Stimulated activated CD4-positive, alpha-beta T cell treated with anti-CD3 and anti-CD28 coated beads, Interleukin-1b, Interleukin-23, amount 100 ng/mL, for 48 hours (primary cell): ENCODE measurements around the gene TF.

Experiments
- DNase-seq: peaks from one replicate; pipeline ENCODE4 v3.0.0-alpha.2; 2020

Gene TF

DNA sequence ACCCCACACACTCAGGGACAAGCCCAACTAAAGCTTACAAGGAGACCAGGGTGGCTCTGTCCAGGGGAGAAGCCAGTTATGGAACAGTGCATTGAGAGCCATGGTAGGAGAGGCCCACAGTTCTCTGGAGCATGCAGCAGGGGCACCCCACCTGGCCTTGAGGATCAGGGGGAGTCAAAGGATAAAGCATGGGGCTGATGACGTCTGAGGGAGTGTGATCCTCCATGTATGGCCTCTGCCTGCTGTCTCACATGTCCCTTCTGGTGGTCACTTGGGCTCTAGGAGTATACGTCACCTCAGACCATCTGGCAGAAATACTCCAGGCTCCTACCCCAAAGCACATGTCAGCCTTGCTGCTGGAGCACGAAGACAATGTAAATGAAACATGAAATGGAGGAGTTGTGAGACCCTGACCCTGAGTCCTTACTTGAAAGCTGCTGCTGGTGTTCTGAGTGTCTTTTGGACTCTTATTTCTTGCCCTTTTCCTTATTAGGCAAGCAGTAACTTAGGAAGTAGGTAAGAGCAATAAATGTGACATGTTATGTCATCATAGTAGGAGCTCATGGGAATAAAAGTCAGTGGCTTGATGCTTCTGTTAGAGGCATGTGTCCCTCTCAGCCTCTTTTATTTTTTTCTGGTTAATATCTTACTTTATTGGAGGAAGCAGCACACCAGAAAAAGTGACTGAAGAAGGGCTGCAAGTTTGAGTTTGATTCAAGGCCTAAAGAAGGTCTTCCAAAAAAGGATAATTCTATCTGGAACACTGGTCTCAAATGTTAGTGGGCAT is 74.9 kb downstream of the TF start:
- DNase-seq, result no peak

DNA sequence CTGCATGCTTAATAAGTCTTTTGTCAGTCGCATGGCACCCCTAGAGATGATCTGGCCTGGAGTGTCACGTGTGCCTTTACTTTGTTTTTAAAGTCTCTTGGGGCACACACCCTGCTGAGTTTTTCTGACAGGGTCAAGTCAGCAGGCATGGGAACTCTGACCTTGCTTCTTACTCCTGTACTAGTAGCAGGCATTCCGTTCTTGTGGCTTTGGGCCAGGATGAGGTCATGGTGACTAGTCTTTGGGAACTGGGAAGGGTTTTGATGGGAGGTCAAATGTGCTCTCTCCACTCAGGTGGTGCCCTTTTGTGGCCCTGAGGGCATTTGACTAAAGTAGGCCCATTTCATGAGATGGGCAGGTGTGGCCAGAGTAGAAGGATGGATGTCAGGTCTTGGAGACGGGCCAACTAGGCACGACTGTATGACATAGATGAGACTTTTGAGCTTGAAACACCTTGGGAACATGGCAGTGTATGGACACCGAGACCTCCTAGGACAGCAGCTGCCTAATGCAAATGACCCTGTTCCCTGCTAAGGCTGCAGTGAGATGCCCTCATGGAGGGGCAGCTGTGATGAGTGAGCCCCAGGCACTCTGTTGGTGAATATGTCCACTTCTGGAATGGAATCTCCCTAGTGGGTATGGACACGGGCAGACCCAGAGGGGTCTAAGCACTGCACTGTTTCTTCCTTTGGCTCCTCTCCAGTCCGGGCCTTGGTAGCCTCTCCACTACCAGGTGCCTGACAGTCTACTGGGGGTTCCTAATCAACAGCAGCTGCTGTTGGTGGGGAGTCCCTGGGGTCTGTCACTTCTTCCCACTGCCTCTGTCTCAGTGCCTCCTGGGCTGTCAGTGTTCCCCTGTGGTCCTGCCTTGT is 75.8 kb downstream of the TF start:
- DNase-seq, result no peak

DNA sequence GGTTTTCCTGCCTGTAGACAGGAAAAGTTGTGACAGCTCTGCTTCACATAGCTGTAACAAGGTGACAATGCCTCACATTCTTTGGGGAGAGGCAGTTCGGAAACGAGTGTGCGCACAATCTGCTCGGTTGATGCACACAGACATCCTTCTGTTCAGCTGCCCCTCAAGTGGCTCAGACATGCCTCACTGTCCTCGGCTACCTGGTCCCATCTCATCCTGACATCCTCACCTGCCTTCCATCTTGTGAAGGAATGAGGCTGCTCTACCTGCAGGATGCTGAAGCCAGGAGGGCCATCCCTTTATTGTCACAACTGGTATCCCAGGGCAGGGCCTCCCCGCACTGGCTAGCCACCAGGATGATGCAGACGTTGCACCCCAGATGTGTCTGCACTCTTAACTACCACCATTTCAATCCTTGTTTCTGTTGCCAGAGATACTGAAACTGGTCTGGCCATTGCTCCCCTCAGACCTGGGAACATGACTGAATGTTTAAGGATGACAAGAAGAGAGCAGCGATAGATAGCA is 78.8 kb downstream of the TF start:
- no peak for DNase-seq

DNA sequence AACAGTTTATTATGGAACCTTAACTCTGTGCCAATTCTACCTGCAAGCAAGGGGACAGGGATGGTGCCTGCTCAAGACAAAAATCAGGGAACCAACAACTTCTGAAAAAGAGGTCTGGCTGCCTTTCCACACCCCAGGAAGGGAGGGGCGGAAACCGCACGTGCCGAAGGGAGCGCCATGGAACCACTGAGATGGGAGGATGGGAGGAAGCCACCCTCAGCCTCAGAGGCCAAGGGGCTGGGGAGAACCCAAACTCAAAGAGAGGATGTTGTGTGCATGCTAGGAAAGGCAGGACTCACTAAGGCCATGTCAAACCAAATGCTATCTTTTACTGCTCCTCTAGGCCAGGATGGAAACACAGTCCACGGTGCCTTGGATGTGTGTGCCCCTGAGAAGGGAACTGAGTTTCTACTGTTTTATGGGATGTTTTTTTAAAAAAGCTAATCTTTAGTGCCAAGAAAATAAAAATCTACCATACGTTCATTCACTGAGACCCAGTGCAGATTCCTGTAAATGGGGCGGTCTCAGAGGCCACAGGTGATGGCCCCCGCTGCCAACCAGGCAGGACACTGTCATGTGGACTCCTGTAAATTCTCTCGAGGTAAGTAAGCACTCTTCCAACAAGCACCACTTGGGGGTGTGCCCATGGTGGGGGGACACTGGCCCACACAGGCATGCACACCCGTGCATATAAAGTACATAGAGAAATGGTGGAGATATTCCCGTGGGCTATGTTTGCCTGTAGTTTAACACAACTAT is 80.0 kb downstream of the TF start:
- no peak for DNase-seq

DNA sequence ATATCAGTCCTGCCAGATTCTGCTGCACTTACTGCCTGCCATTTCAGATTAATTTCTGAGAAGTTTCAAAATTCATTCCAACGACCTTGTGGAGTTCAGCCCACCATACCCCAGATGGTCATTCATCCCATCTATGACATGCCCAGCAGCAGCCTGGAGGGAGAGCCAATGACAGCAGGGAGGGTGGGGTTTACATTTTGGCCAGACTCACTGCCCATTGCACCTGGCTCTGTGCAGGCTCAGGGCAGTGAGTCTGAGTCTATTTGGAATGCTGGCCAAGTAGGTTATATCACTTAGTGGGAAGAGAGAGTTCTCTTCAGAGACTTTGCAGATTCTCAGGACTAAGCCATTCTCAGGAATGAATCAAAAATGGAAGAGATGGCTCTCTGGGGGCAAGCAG is 80.9 kb downstream of the TF start:
- DNase-seq, result no peak

DNA sequence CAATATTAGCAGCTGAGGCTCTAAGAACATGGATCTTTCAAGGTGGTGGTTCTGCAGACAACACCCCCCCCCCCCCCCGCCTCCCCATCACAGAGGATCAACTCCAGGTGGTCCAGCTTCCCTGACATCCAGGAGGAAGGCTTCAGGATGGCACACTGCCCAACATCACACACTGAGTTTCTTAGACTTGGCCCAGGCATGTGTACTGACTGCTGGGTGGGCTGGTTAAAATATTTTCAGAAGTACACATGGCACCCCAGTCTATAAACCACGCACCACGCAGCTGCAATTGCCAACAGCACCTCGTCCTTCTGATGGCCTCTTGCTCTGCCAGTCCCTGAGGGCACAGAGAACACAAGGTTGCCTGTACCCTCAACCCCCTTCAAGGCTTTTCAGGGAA is 81.5 kb downstream of the TF start:
- DNase-seq, result no peak

DNA sequence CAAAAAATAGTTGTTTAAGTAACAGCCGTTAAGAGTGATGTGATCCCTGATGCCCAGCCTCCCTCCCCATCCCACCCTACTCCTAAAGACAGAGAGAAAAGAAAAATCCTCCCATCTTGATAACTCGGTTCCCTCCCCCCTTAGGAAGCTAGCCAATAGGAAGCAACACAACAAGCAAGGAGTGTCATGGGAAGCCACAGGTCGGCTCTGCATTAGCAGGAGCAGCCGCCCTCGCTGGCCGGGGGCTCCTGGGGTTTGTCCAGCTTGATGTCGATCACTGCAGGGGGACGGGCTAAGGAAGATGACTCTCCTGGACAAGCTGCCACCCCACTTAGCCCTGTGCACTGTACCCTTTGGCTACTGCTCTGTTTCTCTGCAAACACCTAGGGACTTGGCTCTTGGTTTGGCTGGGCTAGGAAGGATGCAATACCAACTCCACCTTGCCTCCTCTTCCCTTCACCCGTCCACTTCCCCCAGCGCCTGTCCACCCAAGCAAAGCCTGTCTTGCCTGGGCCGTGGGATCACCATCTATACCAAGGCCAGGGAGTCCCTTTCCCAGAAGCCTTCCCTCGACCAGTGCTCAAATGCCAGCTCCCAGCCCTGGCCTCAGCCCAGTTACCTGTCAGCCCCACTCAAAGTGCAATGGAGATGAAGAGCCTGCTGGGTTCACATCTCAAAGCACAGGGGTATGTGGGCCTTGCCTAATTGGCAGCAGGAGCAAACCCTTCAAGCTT is 82.5 kb downstream of the TF start:
- no peak for DNase-seq

DNA sequence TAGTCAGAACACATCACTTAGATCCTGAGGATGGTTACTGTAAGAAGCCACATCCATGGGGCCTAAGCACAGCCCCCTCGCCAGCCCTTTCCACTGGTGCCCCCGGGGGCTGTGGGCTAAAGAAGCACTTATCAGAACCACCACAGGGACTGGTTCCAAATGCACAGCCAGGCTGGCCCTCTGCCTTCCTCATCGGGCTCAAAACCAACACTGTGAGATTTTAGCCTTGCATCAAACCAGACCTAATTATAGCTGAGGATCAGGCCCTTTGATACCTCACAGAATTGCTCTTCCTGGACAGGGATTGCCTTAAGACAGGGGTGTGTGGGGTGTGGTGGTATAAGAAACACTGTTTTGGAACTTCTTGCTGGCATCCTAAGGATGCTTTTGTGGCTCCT is 83.1 kb downstream of the TF start:
- no peak for DNase-seq

DNA sequence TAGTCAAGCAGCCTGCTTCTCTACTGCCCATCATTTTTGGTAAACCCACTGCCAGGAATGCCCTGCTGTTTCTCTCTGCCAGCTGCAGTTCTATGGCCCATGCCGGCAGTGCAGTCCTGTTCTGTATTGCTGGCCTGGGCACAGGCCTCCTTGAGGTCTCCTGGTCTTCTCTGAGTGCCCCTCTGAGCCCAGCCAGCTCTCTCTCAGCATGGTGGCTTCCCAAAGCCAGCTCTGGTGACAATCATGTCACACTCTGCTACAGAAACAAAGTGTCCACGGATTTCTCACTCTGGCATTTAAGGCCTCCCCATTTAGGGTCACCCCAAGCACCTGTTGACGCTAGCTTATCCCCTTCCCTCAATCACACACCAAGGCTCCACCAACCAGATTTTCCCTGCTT is 83.9 kb downstream of the TF start:
- no peak for DNase-seq

DNA sequence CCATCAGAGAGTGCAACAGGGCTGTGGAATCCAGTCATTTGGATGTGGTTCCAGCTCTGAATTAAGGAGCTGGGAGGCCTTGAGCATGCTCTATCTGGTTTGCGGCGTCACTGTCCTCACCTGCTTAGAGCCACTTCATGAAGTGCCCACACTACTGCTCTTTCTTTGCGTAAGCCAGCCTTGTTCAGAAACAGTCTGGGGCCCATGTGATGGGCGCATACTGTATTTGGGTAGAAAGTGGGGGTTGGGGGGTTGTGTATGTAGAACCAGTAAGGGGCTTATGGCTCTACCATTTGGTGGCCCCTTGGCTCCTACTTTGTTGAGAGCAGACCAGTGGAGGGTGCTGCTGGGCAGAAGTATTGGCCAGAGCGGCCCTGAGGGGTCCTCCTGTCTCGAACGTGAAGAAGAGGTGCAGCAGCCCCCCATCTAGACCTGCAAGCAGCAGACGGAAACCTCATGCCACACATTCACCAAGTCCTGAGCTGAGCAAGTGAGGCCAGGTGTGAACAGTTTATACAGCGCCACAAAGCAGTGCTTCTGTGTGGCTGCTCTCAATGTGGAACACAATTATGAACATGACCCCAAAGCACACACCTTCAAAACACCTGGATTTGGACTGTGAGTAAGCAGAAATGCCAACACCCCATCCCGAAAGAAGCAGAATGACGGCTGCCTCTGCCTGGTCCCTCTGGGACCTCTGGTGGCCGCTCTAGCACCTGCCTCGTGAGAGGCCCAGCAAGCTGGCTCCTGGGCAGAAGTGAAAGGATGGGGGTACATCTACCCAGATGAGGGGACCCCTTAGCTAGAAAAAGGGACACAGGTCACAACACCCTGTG is 86.0 kb downstream of the TF start:
- DNase-seq, result no peak

DNA sequence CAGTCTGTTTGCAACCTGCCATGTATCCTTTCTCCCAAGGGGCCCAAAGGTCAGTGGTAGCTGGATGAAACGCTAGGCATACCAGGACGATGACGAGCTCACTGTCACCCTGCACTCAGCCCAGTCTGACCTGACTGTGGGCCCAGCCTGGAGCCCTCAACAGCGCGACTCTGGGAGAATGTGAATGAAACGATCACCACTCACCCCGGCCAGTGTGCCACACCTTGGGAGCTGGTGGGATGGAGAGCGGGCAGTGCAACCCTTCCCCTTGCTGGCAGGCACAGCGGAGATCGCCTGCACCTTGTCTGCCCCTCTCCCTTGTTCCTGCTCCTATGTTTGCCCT is 86.6 kb downstream of the TF start:
- DNase-seq, result no peak

DNA sequence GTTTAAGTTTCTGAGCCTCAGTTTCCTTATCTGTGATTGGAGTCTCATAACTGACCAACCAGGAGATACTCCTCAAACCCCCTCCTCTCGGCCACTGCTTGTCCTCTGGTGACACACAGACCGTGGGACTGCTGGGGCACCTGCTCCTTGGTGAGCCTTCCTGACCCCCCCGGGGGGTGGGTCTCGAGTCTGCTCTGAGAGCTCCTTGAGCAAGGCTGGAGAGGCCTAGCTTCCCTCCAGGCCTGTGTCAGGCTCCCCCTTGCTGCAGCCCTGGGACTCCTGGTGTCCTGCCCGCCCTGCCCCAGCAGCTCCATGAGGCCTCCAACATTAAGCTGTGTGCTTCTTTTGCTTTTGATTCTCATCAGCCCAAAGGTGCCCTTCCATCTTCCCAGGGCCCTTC is 87.1 kb downstream of the TF start:
- DNase-seq, result no peak

DNA sequence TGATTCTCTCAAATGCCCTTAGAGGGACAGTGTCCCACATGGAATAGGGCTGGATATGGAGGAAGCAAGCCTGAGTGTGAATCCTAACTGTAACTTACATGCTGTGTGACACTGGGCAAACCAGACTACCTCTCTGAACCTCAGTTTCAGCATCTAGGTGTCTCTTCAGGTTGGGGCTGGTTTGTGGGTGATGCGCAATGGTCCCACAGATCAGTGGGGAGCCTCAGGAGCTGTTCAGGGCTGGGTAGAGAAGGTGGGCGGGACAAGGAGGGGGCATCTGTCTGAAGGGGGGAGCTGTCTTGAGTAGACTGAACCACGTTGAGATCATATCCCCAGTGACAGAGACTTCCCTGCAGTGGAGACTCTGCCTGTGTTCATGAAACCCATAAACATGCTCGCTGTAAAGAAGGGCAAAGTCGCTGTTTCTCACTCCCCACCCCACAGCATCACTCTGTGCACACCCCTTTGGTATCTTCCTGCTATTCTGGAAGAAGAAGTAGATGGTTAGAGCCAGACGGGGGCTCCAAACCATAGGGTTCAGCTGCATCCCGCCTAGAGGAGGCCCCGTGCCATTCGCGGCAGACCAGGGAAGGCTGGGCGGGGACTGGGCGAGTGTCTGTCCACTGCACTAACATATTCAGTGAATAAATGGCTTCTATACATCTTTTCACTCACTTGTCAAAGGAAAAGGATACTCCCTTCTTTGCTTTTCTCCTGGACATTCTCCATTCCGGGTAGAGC is 87.9 kb downstream of the TF start:
- DNase-seq, result no peak

DNA sequence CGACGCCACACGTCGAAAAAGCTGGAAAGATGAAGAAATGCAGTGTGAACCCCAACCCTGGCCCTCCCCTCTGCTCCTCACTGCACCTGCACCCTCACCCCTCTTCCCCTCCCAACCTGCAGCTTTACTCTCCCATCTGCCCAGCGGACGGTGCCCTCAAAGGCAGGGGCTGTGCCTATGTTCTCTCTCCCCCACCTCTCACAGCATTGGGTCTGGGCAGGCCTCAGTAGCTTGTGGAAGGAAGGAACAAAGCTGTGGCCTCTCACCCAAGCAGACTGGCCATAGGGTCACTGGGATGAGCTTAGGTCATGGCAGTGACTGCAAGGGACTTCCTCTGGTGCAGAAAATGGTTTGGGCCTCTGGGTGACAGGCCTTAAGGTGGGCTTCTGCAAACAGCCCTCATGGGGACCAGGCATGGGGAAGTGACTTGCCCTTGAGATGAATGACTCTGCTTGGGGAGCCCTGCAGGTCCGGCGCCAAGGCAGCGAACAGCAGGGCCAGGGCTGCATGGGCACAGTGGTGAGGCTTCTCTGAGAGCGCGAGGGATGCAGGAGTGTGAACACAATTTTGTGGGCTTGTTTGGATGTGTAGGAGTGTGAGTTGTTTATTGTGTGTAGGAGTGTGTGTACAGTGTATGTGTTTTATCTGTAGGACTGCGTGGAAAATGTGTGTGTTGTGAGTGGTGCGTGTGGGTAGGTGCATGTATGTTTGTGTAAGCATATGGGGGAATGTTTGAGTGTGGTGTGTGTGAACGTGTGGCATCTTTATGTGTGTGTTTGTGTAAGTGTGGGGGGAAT is 88.6 kb downstream of the TF start:
- no peak for DNase-seq

DNA sequence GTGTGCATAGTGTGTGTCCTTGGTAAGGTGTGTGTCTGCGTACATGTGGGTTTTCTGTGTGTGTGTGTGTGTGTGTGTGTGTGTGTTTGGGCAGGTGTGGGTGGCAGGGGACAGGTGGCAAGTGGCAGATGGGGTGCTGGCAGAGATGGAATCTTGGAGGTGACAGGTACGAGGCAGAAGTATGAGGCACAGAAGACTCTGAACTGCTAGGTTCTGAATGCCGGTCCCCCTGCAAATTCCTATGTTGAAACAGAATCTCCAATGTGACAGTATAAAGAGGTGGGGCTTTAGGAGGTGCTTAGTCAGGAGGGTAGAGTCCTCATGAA is 89.2 kb downstream of the TF start:
- DNase-seq, result no peak

DNA sequence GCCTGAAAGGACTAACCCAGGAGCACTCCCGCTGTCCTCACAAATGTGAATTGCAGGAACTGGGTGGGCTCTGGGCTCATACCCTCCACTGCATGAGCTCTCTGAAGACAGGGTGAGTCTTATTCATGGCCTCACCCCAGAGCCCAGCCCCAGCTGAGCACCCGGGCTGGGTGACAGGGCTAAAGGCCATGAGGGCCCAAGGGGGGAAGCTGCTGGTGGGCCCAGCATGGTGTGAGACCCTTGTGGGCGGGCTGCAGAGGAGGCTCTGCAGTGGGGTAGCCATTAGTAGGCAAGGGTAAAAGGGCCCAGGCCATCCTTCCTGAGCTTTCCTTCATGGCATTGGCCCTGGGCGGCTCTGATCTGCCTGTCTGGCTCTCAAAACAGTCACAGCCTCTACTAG is 89.8 kb downstream of the TF start:
- DNase-seq, result no peak

DNA sequence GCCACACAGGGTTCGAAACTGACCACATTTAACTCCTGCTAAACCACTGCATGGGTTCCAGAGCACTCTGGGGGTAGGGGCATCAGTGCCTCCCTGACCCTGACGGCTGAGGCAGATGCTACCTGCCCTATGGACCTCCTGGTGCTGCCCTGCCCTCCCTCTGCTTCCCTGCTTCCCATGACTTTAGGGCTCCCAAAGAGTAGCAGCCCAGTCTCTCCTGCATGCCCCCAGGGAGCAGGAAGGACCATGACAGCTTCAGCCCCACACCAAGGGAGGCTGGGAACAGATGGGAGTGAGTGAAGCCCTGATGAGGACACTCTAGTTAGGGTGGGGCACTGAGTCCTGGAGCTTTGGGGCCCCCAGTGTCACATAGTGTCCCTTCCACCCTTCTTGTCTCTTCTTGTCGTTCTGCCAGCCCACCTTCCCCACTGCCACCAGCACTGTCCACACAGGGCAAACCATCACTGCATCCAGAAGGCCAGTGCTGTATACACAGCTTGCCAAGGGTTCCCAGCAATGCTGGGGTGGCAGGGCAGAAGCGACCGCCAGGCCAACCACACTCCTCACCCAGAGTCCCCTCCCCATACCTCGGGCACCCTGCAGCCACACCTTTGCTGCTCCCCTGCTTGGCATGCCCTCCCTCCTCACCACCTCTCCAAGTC is 90.4 kb downstream of the TF start:
- no peak for DNase-seq

DNA sequence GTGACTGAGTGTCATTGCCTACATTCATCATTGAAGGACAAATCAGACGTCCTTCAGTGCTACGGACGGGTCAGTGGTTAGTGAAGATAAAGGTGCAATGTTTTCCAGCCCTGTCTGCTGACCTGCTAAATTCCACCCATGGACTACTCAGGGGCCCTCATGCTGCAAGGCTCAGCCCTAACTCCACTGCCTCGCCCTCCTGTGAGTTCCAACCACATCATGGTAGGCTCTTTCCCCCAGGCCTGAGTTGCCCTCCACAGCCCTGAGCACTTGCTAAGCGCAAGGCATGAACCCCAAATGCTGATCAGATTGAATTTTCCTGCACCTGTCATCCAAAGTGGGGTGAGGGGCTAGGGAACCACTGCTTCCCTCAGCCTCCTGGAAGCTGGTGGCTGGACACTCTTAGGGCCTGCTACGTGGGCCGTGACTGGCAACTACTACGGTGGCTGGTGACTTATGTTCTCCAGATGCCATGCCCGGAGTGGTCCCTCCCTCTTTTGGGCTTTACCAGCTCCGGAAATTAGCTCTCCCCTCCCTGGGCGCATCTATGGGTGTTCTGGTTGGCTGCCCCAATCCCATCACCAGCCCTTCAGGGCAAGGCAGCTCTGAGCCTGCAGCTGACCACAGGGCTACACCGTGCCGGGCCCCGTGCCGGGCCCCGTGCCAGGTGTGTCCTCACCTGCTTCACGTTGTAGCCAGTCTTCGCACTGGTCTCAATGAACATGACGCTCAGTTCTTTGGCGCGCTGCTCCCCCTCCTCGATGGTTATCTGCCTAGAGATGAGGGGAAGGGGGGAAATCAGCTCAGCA is 91.5 kb downstream of the TF start:
- no peak for DNase-seq

DNA sequence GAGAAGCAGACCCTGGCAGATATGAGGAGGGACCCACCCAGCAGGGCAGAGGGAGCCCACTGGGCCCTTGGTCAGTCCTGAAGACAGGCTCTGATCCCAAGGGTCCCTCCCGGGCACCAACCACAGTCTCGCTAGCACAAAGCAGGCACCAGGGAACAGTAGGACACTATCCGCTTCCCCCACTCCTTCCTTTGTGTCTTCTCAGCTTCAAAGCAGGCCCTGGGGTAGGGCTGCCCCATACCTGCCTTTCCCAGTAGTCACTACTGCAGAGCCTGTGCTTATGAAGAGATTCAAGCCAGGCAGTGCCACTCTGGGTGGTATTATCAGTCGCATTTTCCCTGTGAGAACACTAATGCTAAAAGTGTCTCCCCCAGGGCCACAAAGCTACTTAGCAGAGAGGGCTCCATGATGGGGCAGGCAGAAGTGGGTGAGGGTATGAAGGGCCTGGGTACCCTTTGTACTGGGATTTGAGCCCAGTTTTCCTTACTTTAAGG is 92.2 kb downstream of the TF start:
- DNase-seq, result no peak
